NT2/D1 (cell line): Measurements from ENCODE around the gene PCDHA7.

Experiments
- SUZ12 ChIP-seq: IDR thresholded peaks from 2 replicates; pipeline ENCODE4 v1.6.1; 2011; ENCODE audit not compliant: insufficient read length, insufficient read depth; ENCODE audit errors: extremely low read depth
- YY1 ChIP-seq: IDR thresholded peaks from 2 replicates; pipeline ENCODE4 v1.6.1; 2011; ENCODE audit not compliant: insufficient read length, insufficient read depth
- ZNF274 ChIP-seq: IDR thresholded peaks from 2 replicates; pipeline ENCODE4 v1.6.1; 2011; ENCODE audit warnings: mild to moderate bottlenecking, low read depth, low read length

DNA sequence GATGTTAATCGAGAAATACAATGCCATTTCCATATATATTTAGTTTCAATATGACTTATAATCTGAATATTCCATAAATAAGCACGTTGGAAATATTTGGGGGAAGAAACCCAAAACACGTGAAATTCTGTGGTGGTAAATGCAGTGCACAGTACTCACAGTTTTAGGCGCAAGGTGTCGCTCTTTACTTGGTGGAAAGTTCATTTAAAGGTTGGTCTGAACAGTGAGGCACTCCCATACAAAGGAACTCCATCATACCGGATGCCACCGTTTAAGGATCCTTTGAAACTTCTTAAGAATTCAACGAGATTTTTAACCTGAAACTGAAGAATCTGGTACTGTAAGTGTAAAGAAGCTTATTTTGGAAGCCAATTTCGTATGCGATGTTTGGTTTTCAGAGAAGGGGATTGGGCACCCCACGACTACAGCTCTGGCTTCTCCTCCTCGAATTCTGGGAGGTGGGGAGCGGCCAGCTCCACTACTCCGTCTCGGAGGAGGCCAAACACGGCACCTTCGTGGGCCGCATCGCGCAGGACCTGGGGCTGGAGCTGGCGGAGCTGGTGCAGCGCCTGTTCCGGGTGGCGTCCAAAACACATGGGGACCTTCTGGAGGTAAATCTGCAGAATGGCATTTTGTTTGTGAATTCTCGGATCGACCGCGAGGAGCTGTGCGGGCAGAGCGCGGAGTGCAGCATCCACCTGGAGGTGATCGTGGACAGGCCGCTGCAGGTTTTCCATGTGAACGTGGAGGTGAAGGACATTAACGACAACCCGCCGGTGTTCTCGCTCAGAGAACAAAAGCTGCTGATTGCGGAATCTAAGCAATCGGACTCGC, 34.9 kb downstream of the PCDHA7 start, which contains the start of gene PCDHA11:
- TF ChIP-seq YY1 (no peak), ZNF274 (no peak), SUZ12 (no peak)
